Vagina (tissue), 2 donors: ENCODE results near the gene CTNND2. TPM values are rescaled to one million over a fixed set of nuclear protein-coding genes. Genes with fewer than 3 reads are reported as not detected.

Experiments used
- DNase-seq, 2 donors: peaks; one replicate each; pipeline ENCODE4 v3.0.0-alpha.2; 2017; ENCODE audit errors: extremely low spot score in 2 of 2
- H3K27ac ChIP-seq: fragments of 200-600 bp; sonication (generic); one replicate; pipeline ENCODE4 v1.5.1; 2019
- H3K27me3 ChIP-seq: fragments of 200-600 bp; sonication (generic); one replicate; pipeline ENCODE4 v1.5.1; 2019
- H3K36me3 ChIP-seq, 2 donors: fragments of 200-600 bp; sonication (generic); one replicate each; pipeline ENCODE4 v1.5.1; 2017 to 2019
- H3K4me1 ChIP-seq: fragments of 200-600 bp; sonication (generic); one replicate; pipeline ENCODE4 v1.5.1; 2019
- H3K4me3 ChIP-seq, 2 donors: fragments of 200-600 bp; sonication (generic); 1 replicate in 1 of 2; 2 replicates in 1 of 2; pipeline ENCODE4 v1.5.1; 2016 to 2019
- H3K9me3 ChIP-seq: fragments of 200-600 bp; sonication (generic); one replicate; pipeline ENCODE4 v1.5.1; 2019
- POLR2A ChIP-seq, 2 donors: fragments of 450-650 bp; IDR thresholded peaks; one replicate each; pipeline ENCODE4 v1.6.1; 2017; ENCODE audit warnings: antibody characterized with exemption in 2 of 2, mild to moderate bottlenecking in 2 of 2, moderate library complexity in 2 of 2
- POLR2AphosphoS5 ChIP-seq, 2 donors: sonication (generic); formaldehyde crosslinking; IDR thresholded peaks; one replicate each; pipeline ENCODE4 v1.9.0; 2017; ENCODE audit warnings: antibody characterized with exemption in 2 of 2, mild to moderate bottlenecking in 2 of 2, low read depth in 1 of 2; ENCODE audit not compliant: insufficient read depth in 1 of 2
- intact Hi-C: fragments of 100-400 bp; cut with DNase I; formaldehyde crosslinking; loops from one replicate; pipeline ENCODE4 v1.15.1; 2023
- total RNA-seq: library from RNA; depleted of rRNA; stranded (reverse); fragments of >200 nt; gene quantifications from one replicate; pipeline ENCODE4 v1.2.3, GENCODE V29; 2016
- TF ChIP-seq, protein P1 (sequence below), 3 experiments: fragments of 450-650 bp in 2 of 3; fragments of 200-600 bp in 1 of 3; sonication (generic) in 1 of 3; IDR thresholded peaks; one replicate each; pipeline ENCODE4 v1.5.1; 2017 to 2019; ENCODE audit warnings: antibody characterized with exemption in 3 of 3, mild to moderate bottlenecking in 2 of 3, moderate library complexity in 2 of 3

CTNND2 gene
- total RNA-seq, 1 donor from 2014 or later, result 1.7 TPM

- Histone ChIP-seq H3K27ac (no peak overlapping the region), H3K9me3 (no peaks in the 10 kb centered on the region), H3K27me3 (no peaks in the 10 kb centered on the region), H3K4me1 (no peaks in the 10 kb centered on the region), H3K4me3 (no peak overlapping the region), H3K36me3 (no peaks in the 10 kb centered on the region)
- intact Hi-C loops, result no loop called here
- no peak for TF ChIP-seq POLR2A (IDR thresholded peaks at IDR 0.05)
- TF ChIP-seq POLR2AphosphoS5 (IDR thresholded peaks at IDR 0.05; ENCODE audit: insufficient read depth in 1 of 2, low read depth in 1 of 2), result no peak
- TF ChIP-seq, protein P1, sequence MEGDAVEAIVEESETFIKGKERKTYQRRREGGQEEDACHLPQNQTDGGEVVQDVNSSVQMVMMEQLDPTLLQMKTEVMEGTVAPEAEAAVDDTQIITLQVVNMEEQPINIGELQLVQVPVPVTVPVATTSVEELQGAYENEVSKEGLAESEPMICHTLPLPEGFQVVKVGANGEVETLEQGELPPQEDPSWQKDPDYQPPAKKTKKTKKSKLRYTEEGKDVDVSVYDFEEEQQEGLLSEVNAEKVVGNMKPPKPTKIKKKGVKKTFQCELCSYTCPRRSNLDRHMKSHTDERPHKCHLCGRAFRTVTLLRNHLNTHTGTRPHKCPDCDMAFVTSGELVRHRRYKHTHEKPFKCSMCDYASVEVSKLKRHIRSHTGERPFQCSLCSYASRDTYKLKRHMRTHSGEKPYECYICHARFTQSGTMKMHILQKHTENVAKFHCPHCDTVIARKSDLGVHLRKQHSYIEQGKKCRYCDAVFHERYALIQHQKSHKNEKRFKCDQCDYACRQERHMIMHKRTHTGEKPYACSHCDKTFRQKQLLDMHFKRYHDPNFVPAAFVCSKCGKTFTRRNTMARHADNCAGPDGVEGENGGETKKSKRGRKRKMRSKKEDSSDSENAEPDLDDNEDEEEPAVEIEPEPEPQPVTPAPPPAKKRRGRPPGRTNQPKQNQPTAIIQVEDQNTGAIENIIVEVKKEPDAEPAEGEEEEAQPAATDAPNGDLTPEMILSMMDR (IDR thresholded peaks at IDR 0.05), result no peak
- DNase-seq, result no peak
These were observed 231.7 kb downstream of the CTNND2 start for GRCh38 chr5:11672385-11673085.

DNA sequence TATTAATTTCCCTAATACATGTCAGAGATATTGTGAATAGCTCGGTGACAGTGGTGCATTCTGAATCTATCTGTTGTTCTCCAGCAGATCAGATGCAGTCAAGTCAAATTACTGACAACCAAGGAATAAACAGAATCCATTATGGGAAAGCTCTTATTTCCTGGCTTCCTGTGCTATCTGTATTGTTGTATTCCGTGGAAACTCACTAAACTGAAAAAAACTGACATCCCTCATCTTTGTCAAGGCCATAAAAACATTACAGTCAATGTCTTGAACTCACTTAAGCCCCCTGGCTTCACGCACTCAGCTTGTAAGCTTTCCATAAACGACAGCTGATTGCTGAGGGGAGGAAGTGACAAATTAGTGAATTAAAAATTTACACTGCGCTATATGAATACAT, 245.9 kb downstream of the CTNND2 start:
- Histone ChIP-seq H3K27me3 (no peaks in the 10 kb centered on the region), H3K4me3 (no peak overlapping the region), H3K9me3 (no peaks in the 10 kb centered on the region), H3K27ac (no peak overlapping the region), H3K4me1 (no peaks in the 10 kb centered on the region), H3K36me3 (no peaks in the 10 kb centered on the region)
- intact Hi-C loops, result no loop called here
- TF ChIP-seq POLR2A (IDR thresholded peaks at IDR 0.05) (no peak), POLR2AphosphoS5 (IDR thresholded peaks at IDR 0.05; ENCODE audit: insufficient read depth in 1 of 2, low read depth in 1 of 2) (no peak)
- TF ChIP-seq, protein P1 (IDR thresholded peaks at IDR 0.05), result no peak
- no peak for DNase-seq

DNA sequence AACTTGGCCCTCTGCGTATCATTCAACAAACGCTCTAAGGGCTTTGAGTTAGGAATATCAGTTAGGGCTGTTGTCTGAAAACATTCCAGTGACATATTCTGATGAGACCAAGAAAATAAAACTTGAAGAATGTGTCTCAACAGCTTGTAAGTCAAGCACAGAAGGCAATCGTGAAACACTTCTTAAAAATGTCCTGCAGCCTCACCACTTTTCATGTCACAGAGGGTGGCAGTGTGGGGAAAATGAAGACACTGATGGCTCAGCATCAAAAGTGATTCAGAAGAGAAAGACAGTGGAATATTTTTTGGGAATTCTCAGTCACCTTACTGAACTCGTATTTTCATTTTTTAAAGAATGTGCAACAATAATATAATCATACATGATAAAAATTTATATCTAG, 247.3 kb downstream of the CTNND2 start:
- no peak for DNase-seq
- Histone ChIP-seq H3K27me3 (no peaks in the 10 kb centered on the region), H3K4me3 (no peak overlapping the region), H3K27ac (no peak overlapping the region), H3K9me3 (no peaks in the 10 kb centered on the region), H3K4me1 (no peaks in the 10 kb centered on the region), H3K36me3 (no peaks in the 10 kb centered on the region)
- intact Hi-C loops, result no loop called here
- TF ChIP-seq POLR2A (IDR thresholded peaks at IDR 0.05), result no peak
- TF ChIP-seq, protein P1 (IDR thresholded peaks at IDR 0.05), result no peak
- TF ChIP-seq POLR2AphosphoS5 (IDR thresholded peaks at IDR 0.05; ENCODE audit: insufficient read depth in 1 of 2, low read depth in 1 of 2), result no peak

- Histone ChIP-seq H3K36me3 (no peaks in the 10 kb centered on the region), H3K27me3 (no peaks in the 10 kb centered on the region), H3K4me1 (no peaks in the 10 kb centered on the region), H3K9me3 (no peaks in the 10 kb centered on the region), H3K4me3 (no peak overlapping the region), H3K27ac (no peak overlapping the region)
- DNase-seq, result no peak
- intact Hi-C loops, result no loop called here
- no peak for TF ChIP-seq POLR2AphosphoS5 (IDR thresholded peaks at IDR 0.05; ENCODE audit: insufficient read depth in 1 of 2, low read depth in 1 of 2)
- no peak for TF ChIP-seq POLR2A (IDR thresholded peaks at IDR 0.05)
- TF ChIP-seq, protein P1 (IDR thresholded peaks at IDR 0.05), result no peak
These were observed 248.6 kb downstream of the CTNND2 start for GRCh38 chr5:11655681-11656080.

- Histone ChIP-seq H3K36me3 (no peaks in the 10 kb centered on the region), H3K4me1 (no peaks in the 10 kb centered on the region), H3K4me3 (no peak overlapping the region), H3K27me3 (no peaks in the 10 kb centered on the region), H3K27ac (no peak overlapping the region), H3K9me3 (no peaks in the 10 kb centered on the region)
- no peak for DNase-seq
- TF ChIP-seq, protein P1 (IDR thresholded peaks at IDR 0.05), result no peak
- no peak for TF ChIP-seq POLR2A (IDR thresholded peaks at IDR 0.05)
- no peak for TF ChIP-seq POLR2AphosphoS5 (IDR thresholded peaks at IDR 0.05; ENCODE audit: insufficient read depth in 1 of 2, low read depth in 1 of 2)
- intact Hi-C loops, result no loop called here
These were observed 253.3 kb downstream of the CTNND2 start for GRCh38 chr5:11650936-11651335.
